ENCODE results near the gene THSD7B.

DNA sequence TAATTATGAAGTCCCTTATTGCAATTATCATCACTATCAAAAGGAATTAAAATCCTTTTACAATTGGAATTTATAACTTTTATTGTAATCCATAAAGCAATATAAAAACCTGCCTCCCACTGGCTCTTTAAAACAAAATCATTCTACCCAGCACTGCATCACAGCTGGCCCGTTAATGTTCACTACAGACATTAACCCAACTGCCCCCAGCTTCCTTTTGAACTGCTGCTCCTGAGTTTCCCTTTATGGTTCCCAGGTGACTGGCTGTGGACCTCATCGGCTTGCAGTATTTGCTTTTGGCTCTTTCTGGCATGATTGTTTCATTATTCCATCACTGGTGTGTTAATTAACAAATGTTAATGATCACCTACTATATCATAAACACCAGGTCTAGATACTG is 535.6 kb downstream of the THSD7B start:
- TF ChIP-seq SMC3 (conservative IDR thresholded peaks at IDR 0.05; ENCODE audit: poor library complexity) (no peak), REST (IDR thresholded peaks at IDR 0.05; ENCODE audit: borderline replicate concordance) (no peak), POLR2AphosphoS5 (IDR thresholded peaks at IDR 0.05) (no peak), EZH2 (IDR thresholded peaks at IDR 0.05; ENCODE audit: borderline replicate concordance, insufficient read depth, low read length, poor library complexity, severe bottlenecking) (no peak), MXI1 (conservative IDR thresholded peaks at IDR 0.05; ENCODE audit: poor library complexity, severe bottlenecking) (no peak)
- TF ChIP-seq, protein P1, sequence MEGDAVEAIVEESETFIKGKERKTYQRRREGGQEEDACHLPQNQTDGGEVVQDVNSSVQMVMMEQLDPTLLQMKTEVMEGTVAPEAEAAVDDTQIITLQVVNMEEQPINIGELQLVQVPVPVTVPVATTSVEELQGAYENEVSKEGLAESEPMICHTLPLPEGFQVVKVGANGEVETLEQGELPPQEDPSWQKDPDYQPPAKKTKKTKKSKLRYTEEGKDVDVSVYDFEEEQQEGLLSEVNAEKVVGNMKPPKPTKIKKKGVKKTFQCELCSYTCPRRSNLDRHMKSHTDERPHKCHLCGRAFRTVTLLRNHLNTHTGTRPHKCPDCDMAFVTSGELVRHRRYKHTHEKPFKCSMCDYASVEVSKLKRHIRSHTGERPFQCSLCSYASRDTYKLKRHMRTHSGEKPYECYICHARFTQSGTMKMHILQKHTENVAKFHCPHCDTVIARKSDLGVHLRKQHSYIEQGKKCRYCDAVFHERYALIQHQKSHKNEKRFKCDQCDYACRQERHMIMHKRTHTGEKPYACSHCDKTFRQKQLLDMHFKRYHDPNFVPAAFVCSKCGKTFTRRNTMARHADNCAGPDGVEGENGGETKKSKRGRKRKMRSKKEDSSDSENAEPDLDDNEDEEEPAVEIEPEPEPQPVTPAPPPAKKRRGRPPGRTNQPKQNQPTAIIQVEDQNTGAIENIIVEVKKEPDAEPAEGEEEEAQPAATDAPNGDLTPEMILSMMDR (IDR thresholded peaks at IDR 0.05; ENCODE audit: poor library complexity, severe bottlenecking) = no peak
